A549 treated with Mapracorat at 1 μM for 4 hours (cell line): ENCODE data around the gene TBX2. TPM values are rescaled to one million over a fixed set of nuclear protein-coding genes. Genes with fewer than 3 reads are reported as not detected.

Source experiments
- total RNA-seq: library from RNA; stranded (reverse); fragments of 200-300 nt; extraction: Qiagen RNA extraction; gene quantifications from 5 replicates; pipeline ENCODE4 v1.2.3, GENCODE V29; 2022

Gene TBX2
- 3.7 to 6.9 TPM (median 6.5 TPM) in 5 replicates for total RNA-seq

GRCh38 chr17:61399131-61400065, at the start of gene TBX2:
Gene TBX2 (plus strand): TSS chr17:61399843. CDS start chr17:61400177, 334 bp downstream.

GRCh38 chr17:61452301-61453290, 53.0 kb downstream of the TBX2 start, which contains the start of gene TBX4:
Gene TBX4 (plus strand): TSS chr17:61452422. CDS start chr17:61456491, 4,069 bp downstream.

Other genes starting within 250 kb of the TBX2 start
- 0.23 to 0.36 TPM (median 0.30 TPM) in 5 replicates for gene TBX4, start 52.6 kb downstream of the TBX2 start, total RNA-seq
- gene NACA2, start 191.4 kb downstream of the TBX2 start, total RNA-seq = not detected in 5 replicates